Activated T-helper 1 cell treated with anti-CD3 and anti-CD28 coated beads, Interleukin-12 subunit alpha, Interleukin-12 subunit beta, Interleukin-2, Interleukin-4 antibody, amounts not matched to agents 30 ng/mL and 10 ng/mL and 1 ng/mL, durations not matched to agents 14 hours and 24 hours and 36 hours (primary cell): Measurements from ENCODE around the gene DNAJC5G. TPM values are rescaled to one million over a fixed set of nuclear protein-coding genes. Genes with fewer than 3 reads are reported as not detected.
A peak's percentile ranks its signal among the peaks of the same experiment; 100 is the strongest.
"Not testable (repeated sequence)": the region's sequence is repeated elsewhere in the genome, so short reads cannot be mapped to it uniquely, and the experiment has no call there.

ENCODE experiments used
- DNase-seq: peaks from one replicate; pipeline ENCODE4 v3.0.0; 2021; ENCODE audit warnings: low spot score
- H3K27ac Mint-ChIP-seq: one replicate; pipeline ENCODE4 v1.8.0; 2021; ENCODE audit warnings: mild to moderate bottlenecking, mixed read lengths
- H3K27me3 Mint-ChIP-seq: one replicate; pipeline ENCODE4 v1.8.0; 2022; ENCODE audit warnings: mild to moderate bottlenecking, moderate library complexity, mixed read lengths; ENCODE audit not compliant: insufficient read depth
- H3K36me3 Mint-ChIP-seq: one replicate; pipeline ENCODE4 v1.8.0; 2021; ENCODE audit warnings: low read depth, mixed read lengths
- H3K4me1 Mint-ChIP-seq: one replicate; pipeline ENCODE4 v1.8.0; 2021; ENCODE audit warnings: low read depth, mixed read lengths
- H3K4me3 Mint-ChIP-seq: one replicate; pipeline ENCODE4 v1.8.0; 2021; ENCODE audit warnings: mild to moderate bottlenecking, moderate library complexity, mixed read lengths
- H3K9me3 Mint-ChIP-seq: one replicate; pipeline ENCODE4 v1.8.0; 2021; ENCODE audit warnings: mixed read lengths
- intact Hi-C: fragments of 100-400 bp; cut with micrococcal nuclease; formaldehyde crosslinking; loops from one replicate; pipeline ENCODE4 v1.15.1; 2024
- total RNA-seq: library from RNA; stranded (reverse); gene quantifications from 2 replicates; pipeline ENCODE4 v1.2.3, GENCODE V29; 2022

Gene DNAJC5G
- total RNA-seq, 1 donor from 2014 or later, result not detected

DNA sequence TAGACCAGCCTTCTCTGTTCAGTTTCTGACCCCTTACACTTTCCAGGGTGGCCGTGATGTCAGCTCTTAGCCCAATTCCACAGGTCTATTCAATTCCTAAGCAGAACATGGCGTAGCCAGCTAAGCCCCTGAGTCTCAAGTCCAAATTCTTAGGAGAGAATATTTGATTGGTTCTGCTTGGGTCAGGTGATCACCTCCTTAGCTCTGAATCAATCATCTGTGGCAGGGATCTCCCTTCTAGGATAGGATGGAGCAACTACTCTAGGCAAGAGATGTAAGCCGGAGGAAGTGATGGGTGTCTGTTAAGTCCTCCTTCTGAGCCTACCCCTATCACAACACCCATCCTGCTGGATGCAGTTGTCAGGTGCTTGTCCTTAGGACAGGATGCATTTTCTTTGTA, 22.0 kb downstream of the DNAJC5G start:
- Mint-ChIP-seq H3K27me3 (peaks cover 10% of the 10 kb centered on the region), H3K4me1 (no peaks in the 10 kb centered on the region), H3K9me3 (no peaks in the 10 kb centered on the region), H3K27ac (no peak overlapping the region), H3K36me3 (no peaks in the 10 kb centered on the region), H3K4me3 (no peak overlapping the region)
- no peak for DNase-seq
- intact Hi-C loops, result no loop called here

DNA sequence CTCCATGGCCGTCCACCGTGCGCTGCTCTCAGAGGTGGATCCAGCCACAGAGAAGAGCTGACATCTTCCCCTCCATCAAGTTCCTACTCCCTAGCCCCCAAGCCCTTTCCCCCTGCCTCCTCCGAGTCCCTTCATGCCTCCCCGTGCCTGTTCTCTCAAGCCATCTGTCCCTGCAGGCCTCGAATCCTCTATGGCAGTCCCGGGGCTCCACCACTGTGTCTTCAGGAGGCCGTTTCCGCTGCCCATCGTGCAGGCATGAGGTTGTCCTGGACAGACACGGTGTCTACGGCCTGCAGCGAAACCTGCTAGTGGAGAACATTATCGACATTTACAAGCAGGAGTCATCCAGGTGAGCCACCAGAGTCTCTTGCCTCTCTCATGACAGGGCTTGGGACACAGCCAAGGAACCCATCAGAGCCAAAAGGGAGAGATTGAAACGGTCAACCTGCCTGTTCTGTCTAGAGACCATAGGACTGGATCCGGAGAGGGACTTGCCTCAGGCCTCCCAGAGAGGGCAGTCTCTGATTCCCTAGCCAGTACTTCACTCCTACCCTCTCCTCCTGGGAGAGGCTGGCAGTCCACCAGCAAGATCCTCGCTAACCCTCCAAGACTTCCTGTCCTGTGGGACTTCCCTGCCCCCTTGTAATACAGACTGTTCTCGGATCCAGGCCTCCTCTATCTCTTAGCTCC, 23.3 kb downstream of the DNAJC5G start:
- no peak for DNase-seq
- Mint-ChIP-seq H3K4me1 (peaks cover 10% of the 10 kb centered on the region), H3K4me3 (no peak overlapping the region), H3K36me3 (no peaks in the 10 kb centered on the region), H3K27ac (no peak overlapping the region), H3K27me3 (no peaks in the 10 kb centered on the region), H3K9me3 (no peaks in the 10 kb centered on the region)
- intact Hi-C loops, result no loop called here

DNA sequence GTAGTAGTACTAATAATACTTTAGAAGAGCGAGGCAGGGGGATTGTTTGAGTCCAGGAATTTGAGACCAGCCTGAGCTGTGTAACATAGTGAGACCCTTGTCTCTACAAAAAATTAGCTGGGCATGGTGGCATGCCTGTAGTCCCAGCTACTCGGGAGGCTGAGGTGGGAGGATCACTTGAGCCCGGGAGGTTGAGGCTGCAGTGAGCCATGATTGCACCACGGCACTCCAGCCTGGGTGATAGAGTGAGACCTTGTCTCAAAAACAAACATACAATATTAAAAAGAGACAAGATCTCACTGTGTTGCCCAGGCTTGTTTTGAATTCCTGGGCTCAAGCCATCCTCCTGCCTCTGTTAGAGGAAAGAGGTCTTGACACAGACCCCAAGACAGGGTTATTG, 25.4 kb downstream of the DNAJC5G start:
- not testable (repeated sequence) for H3K27ac Mint-ChIP-seq, H3K36me3 Mint-ChIP-seq, H3K9me3 Mint-ChIP-seq, DNase-seq, H3K4me3 Mint-ChIP-seq, H3K4me1 Mint-ChIP-seq, H3K27me3 Mint-ChIP-seq
- intact Hi-C loops, result loop anchor here (5.0 kb wide), 1 partner anchor 133 kb away; no protein-coding TSS in a partner anchor

DNA sequence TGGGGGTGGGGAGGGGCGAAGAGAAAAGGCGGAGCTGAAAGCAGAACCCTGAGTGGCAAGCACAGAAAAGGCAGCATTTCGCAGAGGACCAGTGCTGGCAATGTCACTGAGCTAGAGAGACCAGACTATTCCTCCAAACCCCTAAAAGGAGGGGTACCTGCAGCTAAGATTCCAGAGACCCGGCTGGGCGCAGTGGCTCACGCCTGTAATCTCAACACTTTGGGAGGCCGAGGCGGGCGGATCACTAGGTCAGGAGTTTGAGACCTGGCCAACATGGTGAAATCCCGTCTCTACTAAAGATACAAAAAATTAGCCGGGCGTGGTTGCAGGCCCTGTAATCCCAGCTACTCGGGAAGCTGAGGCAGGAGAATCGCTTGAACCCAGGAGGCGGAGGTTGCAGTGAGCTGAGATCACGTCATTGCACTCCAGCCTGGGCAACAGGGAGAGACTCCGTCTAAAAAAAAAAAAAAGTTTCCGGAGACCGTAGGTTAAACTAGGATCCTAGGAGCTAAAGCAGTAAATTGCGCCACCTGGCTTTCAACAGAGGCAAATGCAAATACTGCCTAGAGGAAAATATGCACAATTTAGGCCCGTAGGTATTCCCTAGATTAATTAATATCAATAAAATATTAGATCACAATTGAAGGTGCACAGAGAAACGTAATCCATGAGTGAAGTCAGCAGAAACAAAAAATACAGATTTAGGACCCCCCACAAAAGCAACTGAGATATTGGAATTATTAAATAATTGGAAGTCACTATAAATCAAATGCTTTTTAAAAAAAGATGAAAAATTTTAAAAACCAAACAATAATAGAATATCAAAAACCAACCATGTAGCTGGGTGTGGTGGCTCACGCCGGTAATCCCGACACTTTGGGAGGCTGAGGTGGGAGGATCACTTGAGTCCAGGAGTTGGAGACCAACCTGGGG, 28.1 kb downstream of the DNAJC5G start:
- peak; percentile 34 for DNase-seq
- peaks cover 17% of the 10 kb centered on the region for H3K27me3 Mint-ChIP-seq
- no peaks in the 10 kb centered on the region for H3K36me3 Mint-ChIP-seq
- intact Hi-C loops, result loop anchor here (1.0 to 5.0 kb wide), 5 partner anchors 23 to 342 kb away; no protein-coding TSS in a partner anchor
- no peaks in the 10 kb centered on the region for H3K9me3 Mint-ChIP-seq
- H3K27ac Mint-ChIP-seq, result no peak overlapping the region
- peaks cover 10% of the 10 kb centered on the region for H3K4me1 Mint-ChIP-seq
- peak overlapping the region; percentile 58 for H3K4me3 Mint-ChIP-seq

DNA sequence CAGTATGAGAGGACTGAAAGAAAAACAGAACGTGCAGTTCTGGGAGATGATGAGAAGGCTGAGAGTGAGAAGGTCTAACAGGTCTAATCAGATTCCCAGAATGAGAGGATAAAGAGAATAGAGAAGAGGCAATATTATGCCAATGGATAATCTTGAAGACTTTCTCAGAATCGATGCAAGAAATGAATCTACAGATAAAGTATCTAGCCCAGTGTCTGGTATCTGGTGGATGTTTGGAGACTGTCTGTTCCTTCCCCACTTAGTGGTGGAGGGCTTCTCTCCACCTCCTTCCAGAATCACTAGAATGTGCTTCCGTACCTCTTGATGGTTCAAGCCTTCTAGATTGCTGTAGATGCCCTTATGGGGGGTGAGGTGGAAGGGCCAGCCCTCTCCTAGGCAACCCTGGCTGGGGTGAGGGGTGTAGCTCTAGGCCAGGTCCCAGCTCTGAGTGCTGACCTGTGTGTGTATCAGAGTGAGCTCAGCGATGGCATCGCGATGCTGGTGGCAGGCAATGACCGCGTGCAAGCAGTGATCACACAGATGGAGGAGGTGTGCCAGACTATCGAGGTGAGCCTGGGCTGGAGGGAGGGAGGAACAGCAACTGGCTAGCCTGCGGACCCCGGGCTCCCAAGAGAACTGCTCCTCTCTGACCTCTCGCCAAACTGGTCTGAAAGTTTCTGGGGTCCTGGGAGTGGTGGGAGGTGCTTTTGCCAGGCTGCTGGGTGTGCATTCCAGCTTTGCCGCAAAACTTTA, 29.4 kb downstream of the DNAJC5G start:
- Mint-ChIP-seq H3K9me3 (no peaks in the 10 kb centered on the region), H3K4me3 (no peak overlapping the region), H3K36me3 (peaks cover 4% of the 10 kb centered on the region), H3K4me1 (peaks cover 10% of the 10 kb centered on the region), H3K27ac (no peak overlapping the region), H3K27me3 (peaks cover 17% of the 10 kb centered on the region)
- DNase-seq, result no peak
- intact Hi-C loops, result loop anchor here (5.0 kb wide), 1 partner anchor 137 kb away; no protein-coding TSS in a partner anchor

DNA sequence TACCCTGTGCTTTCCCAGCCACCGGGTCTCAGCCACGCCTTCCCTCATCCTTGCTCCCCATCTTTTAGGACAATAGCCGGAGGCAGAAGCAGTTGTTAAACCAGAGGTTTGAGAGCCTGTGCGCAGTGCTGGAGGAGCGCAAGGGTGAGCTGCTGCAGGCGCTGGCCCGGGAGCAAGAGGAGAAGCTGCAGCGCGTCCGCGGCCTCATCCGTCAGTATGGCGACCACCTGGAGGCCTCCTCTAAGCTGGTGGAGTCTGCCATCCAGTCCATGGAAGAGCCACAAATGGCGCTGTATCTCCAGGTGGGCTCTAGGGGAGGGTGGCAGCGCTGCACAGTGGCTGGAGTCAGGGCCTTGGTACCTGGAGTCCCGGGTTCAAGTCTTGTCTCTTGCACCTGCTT, 30.3 kb downstream of the DNAJC5G start:
- no peak overlapping the region for H3K4me3 Mint-ChIP-seq
- DNase-seq, result no peak
- peaks cover 10% of the 10 kb centered on the region for H3K4me1 Mint-ChIP-seq
- H3K27me3 Mint-ChIP-seq, result peaks cover 17% of the 10 kb centered on the region
- no peak overlapping the region for H3K27ac Mint-ChIP-seq
- intact Hi-C loops, result no loop called here
- H3K36me3 Mint-ChIP-seq, result peaks cover 7% of the 10 kb centered on the region
- no peaks in the 10 kb centered on the region for H3K9me3 Mint-ChIP-seq

DNA sequence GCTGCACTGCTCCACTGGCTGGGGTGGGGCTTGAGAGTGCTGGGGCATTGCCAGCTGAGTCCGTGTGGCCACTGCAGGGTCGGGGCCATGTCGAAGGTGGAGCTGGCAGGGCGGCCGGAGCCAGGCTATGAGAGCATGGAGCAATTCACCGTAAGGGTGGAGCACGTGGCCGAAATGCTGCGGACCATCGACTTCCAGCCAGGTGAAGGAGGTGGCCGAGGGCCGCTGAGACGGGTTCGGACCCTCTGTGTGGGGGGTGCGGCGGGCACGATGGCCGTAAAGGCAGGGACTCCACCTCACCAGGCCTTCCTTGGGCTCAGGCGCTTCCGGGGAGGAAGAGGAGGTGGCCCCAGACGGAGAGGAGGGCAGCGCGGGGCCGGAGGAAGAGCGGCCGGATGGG, 30.9 kb downstream of the DNAJC5G start:
- intact Hi-C loops, result no loop called here
- H3K36me3 Mint-ChIP-seq, result peaks cover 8% of the 10 kb centered on the region
- H3K27me3 Mint-ChIP-seq, result peaks cover 17% of the 10 kb centered on the region
- no peak overlapping the region for H3K4me3 Mint-ChIP-seq
- DNase-seq, result no peak
- no peak overlapping the region for H3K27ac Mint-ChIP-seq
- no peaks in the 10 kb centered on the region for H3K9me3 Mint-ChIP-seq
- H3K4me1 Mint-ChIP-seq, result peaks cover 10% of the 10 kb centered on the region

DNA sequence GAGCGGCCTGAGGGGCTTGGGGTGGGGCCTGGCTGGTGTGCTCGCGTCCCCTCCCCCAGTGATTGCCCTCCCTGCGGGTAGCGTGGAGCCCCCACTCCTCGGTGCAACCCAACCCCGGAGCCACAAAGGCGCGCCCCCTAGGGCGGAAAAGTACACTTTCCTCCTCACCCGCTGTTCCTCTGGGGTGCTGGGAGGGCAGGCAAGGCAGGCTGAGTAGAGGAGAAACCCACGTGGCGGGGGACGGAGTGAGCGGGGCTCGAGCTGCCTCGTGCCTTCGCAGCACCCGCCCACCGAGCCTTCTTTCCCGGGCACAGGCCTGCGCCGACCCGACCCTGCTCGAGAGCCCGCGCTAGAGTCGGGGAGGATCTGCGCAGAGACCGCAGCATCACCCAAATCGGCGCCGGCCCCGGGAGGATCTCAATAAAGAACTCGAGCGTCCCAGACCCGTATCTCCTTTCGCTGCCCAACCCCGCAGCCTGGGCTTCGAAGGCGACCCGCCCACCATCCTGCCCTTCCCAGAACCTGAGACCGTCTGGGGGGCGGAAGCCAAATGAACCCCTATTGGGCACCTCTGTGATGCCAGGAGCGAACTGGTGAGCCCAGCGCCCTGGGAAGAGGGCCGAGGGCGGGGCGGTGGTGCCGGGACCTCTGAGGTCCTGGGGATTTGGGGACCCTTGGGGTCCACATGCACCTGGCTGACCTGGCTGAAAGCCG, 31.5 kb downstream of the DNAJC5G start:
- Mint-ChIP-seq H3K4me3 (peak overlapping the region; percentile 30), H3K36me3 (peaks cover 8% of the 10 kb centered on the region)
- intact Hi-C loops, result no loop called here

DNA sequence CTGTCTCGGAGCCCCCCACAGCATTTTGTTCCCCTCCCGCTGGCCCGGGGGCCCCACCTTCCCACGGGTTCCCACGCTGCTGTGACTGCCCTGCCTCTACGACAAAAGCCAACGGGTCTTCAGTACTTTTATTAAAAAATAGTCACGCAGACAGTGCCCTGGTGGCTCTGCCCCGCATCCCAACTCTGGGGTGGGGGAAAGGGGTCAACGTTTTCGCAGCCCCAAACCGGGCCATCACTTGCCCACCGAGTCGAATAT, 32.0 kb downstream of the DNAJC5G start:
- peaks cover 10% of the 10 kb centered on the region for H3K4me1 Mint-ChIP-seq
- peaks cover 17% of the 10 kb centered on the region for H3K27me3 Mint-ChIP-seq
- no peak for DNase-seq
- no peaks in the 10 kb centered on the region for H3K9me3 Mint-ChIP-seq
- H3K4me3 Mint-ChIP-seq, result no peak overlapping the region
- intact Hi-C loops, result no loop called here
- no peak overlapping the region for H3K27ac Mint-ChIP-seq
- H3K36me3 Mint-ChIP-seq, result peaks cover 9% of the 10 kb centered on the region

More for the DNA sequence above, 31.5 kb downstream of the DNAJC5G start:
- no peak for DNase-seq
- Mint-ChIP-seq H3K27ac (no peak overlapping the region), H3K9me3 (no peaks in the 10 kb centered on the region), H3K4me1 (peaks cover 10% of the 10 kb centered on the region), H3K27me3 (peaks cover 17% of the 10 kb centered on the region)

DNA sequence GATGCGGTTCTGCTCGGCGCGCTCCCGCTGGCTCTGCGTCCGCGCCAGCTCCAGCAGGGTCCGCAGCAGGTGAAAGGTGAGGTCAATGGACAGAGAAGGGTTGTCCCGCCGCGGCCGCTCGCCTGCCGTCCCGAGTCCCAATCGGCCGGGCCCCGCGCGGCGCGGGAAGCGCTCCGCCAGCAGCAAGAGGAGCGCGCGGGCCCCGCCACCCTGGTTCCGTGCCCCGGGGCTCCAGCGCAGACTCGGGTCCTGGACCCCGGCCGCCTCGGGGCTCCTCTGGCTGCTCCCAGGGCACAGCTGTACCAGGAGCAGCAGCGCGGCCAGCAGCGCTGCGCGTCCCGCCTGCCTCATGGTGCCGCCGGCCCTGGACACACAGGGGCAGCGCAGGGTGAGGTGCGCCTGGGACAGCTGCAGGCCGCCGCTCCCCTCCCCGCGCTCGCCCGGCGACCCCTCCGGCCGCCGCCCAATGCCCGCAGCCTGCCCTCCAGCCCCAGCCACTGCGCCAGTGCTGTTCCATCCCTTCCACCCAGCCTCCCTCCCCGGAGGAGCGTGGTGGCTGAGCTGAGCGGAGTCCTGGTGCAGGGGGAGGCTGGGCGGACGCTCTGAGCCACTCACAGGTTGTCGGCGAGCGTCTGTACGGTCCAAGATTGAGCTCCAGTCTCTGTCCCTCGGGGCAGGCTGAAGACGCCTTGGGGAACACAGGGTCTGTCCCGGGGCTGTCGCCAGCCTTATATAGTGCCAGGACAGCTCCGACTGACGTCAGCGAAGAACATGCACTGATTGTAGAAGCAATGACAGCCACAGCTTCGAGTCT, 32.5 kb downstream of the DNAJC5G start:
- Mint-ChIP-seq H3K27ac (no peak overlapping the region), H3K4me3 (no peak overlapping the region), H3K27me3 (peaks cover 17% of the 10 kb centered on the region), H3K4me1 (peaks cover 8% of the 10 kb centered on the region), H3K36me3 (peaks cover 10% of the 10 kb centered on the region), H3K9me3 (no peaks in the 10 kb centered on the region)
- DNase-seq, result no peak
- intact Hi-C loops, result loop anchor here (2.0 kb wide), 1 partner anchor 15 kb away; the partner anchor contains the start of gene MPV17

DNA sequence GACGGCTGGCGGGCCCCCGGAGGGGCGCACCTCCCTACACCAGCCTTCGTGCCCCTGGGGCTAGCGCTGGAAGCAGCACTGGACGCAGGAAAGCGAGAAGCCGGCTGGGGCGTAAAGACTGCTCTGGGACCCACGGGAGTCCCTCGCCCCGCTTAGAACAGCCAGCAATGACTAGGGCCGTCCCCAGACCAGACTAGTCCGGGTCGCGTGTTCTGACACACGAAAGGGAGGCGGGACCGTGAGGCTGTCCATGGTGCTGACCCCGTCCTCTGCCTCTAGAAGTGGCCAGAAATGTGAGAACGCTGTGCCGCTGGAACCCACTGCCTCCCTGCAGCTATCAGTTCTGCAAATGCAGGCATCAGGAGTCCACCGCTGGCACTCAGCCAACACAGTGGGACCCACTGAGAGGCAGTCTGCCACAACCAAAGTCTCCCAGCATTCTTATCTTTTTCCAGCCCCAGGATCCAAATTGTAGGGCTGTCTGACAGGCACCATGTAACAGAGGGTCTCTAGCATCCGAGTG, 33.2 kb downstream of the DNAJC5G start, which contains the start of gene UCN:
Gene UCN (minus strand): TSS at position 87 of the 523 bp plus-strand sequence. CDS start 550 bp downstream, outside the sequence.
- DNase-seq, result no peak
- H3K9me3 Mint-ChIP-seq, result no peaks in the 10 kb centered on the region
- peaks cover 10% of the 10 kb centered on the region for H3K36me3 Mint-ChIP-seq
- H3K4me1 Mint-ChIP-seq, result peaks cover 1% of the 10 kb centered on the region
- H3K27me3 Mint-ChIP-seq, result peaks cover 17% of the 10 kb centered on the region
- no peak within 1 kb of the TSS for H3K4me3 Mint-ChIP-seq
- intact Hi-C loops, result loop anchor here (2.0 kb wide), 1 partner anchor 14 kb away; the partner anchor contains the start of gene MPV17
- H3K27ac Mint-ChIP-seq, result no peak within 1 kb of the TSS
